ENCODE measurements around the gene DENND5B. TPM values are rescaled to one million over a fixed set of nuclear protein-coding genes. Genes with fewer than 3 reads are reported as not detected.

The DENND5B gene
- total RNA-seq, 1 experiment from 2014 or later = 13.8 TPM

DNA sequence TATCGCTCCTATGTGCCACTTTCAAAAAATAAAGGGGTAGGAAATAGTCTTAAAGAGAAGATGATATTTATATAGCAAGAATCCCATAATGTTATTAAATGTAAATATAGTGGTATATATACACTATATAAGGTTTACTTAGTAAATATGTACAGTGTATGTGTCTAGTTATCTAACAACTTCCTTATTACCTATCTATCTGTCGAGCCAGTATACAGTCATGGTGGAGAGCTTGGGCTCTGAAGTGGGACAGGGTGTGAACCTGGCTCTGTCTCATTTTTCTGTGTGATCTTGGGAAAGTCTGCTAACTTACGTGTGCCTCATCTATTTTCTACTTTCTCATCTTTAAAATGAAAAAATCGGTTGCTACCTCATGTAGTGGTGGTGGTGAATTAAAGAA lies 202.2 kb downstream of the DENND5B start (continued):
- TF ChIP-seq, protein P1, sequence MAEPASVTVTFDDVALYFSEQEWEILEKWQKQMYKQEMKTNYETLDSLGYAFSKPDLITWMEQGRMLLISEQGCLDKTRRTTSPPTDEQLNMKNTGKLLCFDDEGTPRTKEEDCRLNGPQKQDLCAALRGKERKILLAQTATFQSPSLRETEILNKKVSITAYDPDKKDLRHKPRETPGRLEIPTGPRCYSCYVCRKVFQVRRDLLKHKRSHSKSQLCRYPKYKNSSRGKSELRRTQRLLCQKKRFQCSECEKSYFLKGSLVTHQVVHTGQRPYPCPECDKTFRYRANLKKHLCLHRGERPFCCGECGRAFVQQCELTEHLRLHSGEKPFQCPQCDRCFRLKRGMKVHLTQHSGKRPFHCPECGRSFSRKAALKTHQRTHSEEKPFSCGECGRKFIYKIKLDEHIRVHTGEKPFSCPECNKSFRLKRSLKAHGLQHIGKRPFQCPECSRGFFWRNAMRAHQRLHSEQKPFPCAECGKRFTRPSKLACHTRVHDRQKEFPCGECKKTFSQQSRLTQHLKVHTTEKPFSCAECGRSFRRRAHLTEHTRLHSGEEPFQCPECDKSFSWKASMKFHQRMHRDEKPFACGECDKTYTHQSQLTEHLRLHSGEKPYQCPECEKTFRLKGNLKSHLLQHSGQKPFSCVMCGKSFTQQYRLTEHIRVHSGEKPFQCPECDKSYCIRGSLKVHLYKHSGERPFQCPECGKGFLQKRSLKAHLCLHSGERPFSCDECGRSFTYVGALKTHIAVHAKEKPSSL (CRISPR knock-in tag; conservative IDR thresholded peaks at IDR 0.05) = no peak
- TF ChIP-seq TEAD4 (CRISPR knock-in tag; IDR thresholded peaks at IDR 0.05) (no peak), GRHL2 (CRISPR knock-in tag; IDR thresholded peaks at IDR 0.05; ENCODE audit: insufficient replicate concordance, severe bottlenecking) (no peak)

DNA sequence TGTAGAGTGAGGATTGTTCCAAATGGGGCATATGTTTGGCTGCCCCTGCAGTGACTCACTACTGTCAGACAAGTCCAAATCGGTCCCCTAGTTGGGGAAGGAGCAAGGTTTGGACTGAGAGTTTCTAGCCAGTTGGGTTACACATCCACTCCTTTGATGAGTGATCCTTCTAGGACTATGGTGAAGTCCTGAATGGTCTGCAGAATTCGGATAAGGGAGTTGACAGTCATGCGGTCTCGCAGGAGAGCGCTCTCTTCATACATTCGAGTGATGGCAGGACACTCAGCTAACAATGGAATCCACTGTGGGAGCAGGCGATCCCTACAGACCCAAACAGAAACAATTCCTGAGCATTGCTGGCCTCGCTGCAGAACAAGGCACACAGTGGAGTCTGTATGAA lies 203.5 kb downstream of the DENND5B start:
- peaks cover 79% of the 10 kb centered on the region for H3K4me1 Mint-ChIP-seq
- H3K27ac Mint-ChIP-seq = peak overlapping the region; percentile 99
- DNase-seq (ENCODE audit: low spot score) (no peak), ATAC-seq (peak; percentile 7)
- H3K9me3 Mint-ChIP-seq = peaks cover 1% of the 10 kb centered on the region; the same call in 1 of the 2 replicates
- ChIA-PET CTCF (interaction anchor here (0.7 to 2.3 kb wide), 4 partner anchors 17 to 116 kb away, joined by 3 to 10 read pairs (median 6); no protein-coding TSS in a partner anchor), POLR2A (interaction anchor here (0.6 to 7.3 kb wide), 10 partner anchors 16 to 237 kb away, joined by 3 to 71 read pairs (median 14); partner anchors contain the start of gene SINHCAF)
- H3K27me3 Mint-ChIP-seq (ENCODE audit: low read depth) = no peaks in the 10 kb centered on the region
- peak overlapping the region; percentile 69 for H3K4me3 Mint-ChIP-seq
- TF ChIP-seq, protein P2, sequence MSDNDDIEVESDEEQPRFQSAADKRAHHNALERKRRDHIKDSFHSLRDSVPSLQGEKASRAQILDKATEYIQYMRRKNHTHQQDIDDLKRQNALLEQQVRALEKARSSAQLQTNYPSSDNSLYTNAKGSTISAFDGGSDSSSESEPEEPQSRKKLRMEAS (CRISPR knock-in tag; IDR thresholded peaks at IDR 0.05) = 0 out of 2 replicates have a peak, but pooled peaks have one; percentile 29
- no peak for TF ChIP-seq RELA (CRISPR knock-in tag; IDR thresholded peaks at IDR 0.05; ENCODE audit: borderline replicate concordance)
- peaks cover 1% of the 10 kb centered on the region; the same call in 1 of the 2 replicates for H3K36me3 Mint-ChIP-seq

- ATAC-seq = peak; percentile 34
- peak overlapping the region; percentile 69 for H3K4me3 Mint-ChIP-seq
- POLR2A ChIA-PET = interaction anchor here (0.6 to 7.3 kb wide), 11 partner anchors 16 to 237 kb away, joined by 3 to 71 read pairs (median 5); partner anchors contain the start of gene SINHCAF
Observed at GRCh38 chr12:31387011-31387410, 203.9 kb downstream of the DENND5B start.

GRCh38 chr12:31386364-31386777 lies 204.6 kb downstream of the DENND5B start:
- Mint-ChIP-seq H3K4me1 (peaks cover 79% of the 10 kb centered on the region), H3K27ac (peak overlapping the region; percentile 99), H3K36me3 (peaks cover 9% of the 10 kb centered on the region), H3K27me3 (ENCODE audit: low read depth) (no peaks in the 10 kb centered on the region), H3K4me3 (peak overlapping the region; percentile 69), H3K9me3 (peaks cover 8% of the 10 kb centered on the region)
- peak; percentile 80 for DNase-seq (ENCODE audit: low spot score)
- POLR2A ChIA-PET = interaction anchor here (0.6 to 7.3 kb wide), 11 partner anchors 9 to 132 kb away, joined by 3 to 71 read pairs (median 5); partner anchors contain the start of gene SINHCAF
- CTCF ChIA-PET = interaction anchor here (0.9 to 2.3 kb wide), 6 partner anchors 13 to 115 kb away, joined by 3 to 11 read pairs (median 7); no protein-coding TSS in a partner anchor
- ATAC-seq = peak; percentile 92
- TF ChIP-seq ZBTB21 (CRISPR knock-in tag; IDR thresholded peaks at IDR 0.05; ENCODE audit: borderline replicate concordance) = peak; percentile 53; the same call in 1 of the 2 replicates
- TF ChIP-seq, protein P1 (CRISPR knock-in tag; conservative IDR thresholded peaks at IDR 0.05) = no peak
- TF ChIP-seq, protein P2 (CRISPR knock-in tag; IDR thresholded peaks at IDR 0.05) = no peak
- peak; percentile 72 for TF ChIP-seq ETV6 (CRISPR knock-in tag; IDR thresholded peaks at IDR 0.05)
- TF ChIP-seq GABPB1 (CRISPR knock-in tag; IDR thresholded peaks at IDR 0.05) = no peak
- no peak for TF ChIP-seq CBFB (CRISPR knock-in tag; IDR thresholded peaks at IDR 0.05; ENCODE audit: low read depth)
- no peak for TF ChIP-seq GRHL2 (CRISPR knock-in tag; IDR thresholded peaks at IDR 0.05; ENCODE audit: insufficient replicate concordance, severe bottlenecking)
- peak; percentile 34; the same call in 1 of the 2 replicates for TF ChIP-seq SP1 (CRISPR knock-in tag; conservative IDR thresholded peaks at IDR 0.05)
- TF ChIP-seq, protein P3, sequence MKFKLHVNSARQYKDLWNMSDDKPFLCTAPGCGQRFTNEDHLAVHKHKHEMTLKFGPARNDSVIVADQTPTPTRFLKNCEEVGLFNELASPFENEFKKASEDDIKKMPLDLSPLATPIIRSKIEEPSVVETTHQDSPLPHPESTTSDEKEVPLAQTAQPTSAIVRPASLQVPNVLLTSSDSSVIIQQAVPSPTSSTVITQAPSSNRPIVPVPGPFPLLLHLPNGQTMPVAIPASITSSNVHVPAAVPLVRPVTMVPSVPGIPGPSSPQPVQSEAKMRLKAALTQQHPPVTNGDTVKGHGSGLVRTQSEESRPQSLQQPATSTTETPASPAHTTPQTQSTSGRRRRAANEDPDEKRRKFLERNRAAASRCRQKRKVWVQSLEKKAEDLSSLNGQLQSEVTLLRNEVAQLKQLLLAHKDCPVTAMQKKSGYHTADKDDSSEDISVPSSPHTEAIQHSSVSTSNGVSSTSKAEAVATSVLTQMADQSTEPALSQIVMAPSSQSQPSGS (CRISPR knock-in tag; IDR thresholded peaks at IDR 0.05; ENCODE audit: borderline replicate concordance, low read depth) = no peak
- TF ChIP-seq TP53 (CRISPR knock-in tag; IDR thresholded peaks at IDR 0.05) = 0 out of 2 replicates have a peak, but pooled peaks have one; percentile 41
- TF ChIP-seq FOXJ3 (CRISPR knock-in tag; IDR thresholded peaks at IDR 0.05; ENCODE audit: borderline replicate concordance) = 0 out of 2 replicates have a peak, but pooled peaks have one; percentile 47

More at GRCh38 chr12:31387011-31387410, 203.9 kb downstream of the DENND5B start:
- Mint-ChIP-seq H3K27me3 (ENCODE audit: low read depth) (no peaks in the 10 kb centered on the region), H3K9me3 (peaks cover 6% of the 10 kb centered on the region), H3K36me3 (peaks cover 6% of the 10 kb centered on the region), H3K27ac (peak overlapping the region; percentile 99), H3K4me1 (peaks cover 80% of the 10 kb centered on the region)
- TF ChIP-seq, protein P1 (CRISPR knock-in tag; conservative IDR thresholded peaks at IDR 0.05) = 0 out of 2 replicates have a peak, but pooled peaks have one; percentile 37
- TF ChIP-seq, protein P4, sequence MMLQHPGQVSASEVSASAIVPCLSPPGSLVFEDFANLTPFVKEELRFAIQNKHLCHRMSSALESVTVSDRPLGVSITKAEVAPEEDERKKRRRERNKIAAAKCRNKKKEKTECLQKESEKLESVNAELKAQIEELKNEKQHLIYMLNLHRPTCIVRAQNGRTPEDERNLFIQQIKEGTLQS (CRISPR knock-in tag; conservative IDR thresholded peaks at IDR 0.05) = no peak
- TF ChIP-seq ZMAT4 (CRISPR knock-in tag; IDR thresholded peaks at IDR 0.05) = no peak
- DNase-seq (ENCODE audit: low spot score) = no peak
- CTCF ChIA-PET = interaction anchor here (0.7 to 2.3 kb wide), 5 partner anchors 16 to 115 kb away, joined by 3 to 11 read pairs (median 10); no protein-coding TSS in a partner anchor
